NCI-H524 (cell line): ENCODE data around the gene SOHLH2.

Experiments used
- DNase-seq, 2 experiments: peaks; one replicate each; lab custom pipeline; 2025; lab: John Stamatoyannopoulos, UW

Gene SOHLH2

DNA sequence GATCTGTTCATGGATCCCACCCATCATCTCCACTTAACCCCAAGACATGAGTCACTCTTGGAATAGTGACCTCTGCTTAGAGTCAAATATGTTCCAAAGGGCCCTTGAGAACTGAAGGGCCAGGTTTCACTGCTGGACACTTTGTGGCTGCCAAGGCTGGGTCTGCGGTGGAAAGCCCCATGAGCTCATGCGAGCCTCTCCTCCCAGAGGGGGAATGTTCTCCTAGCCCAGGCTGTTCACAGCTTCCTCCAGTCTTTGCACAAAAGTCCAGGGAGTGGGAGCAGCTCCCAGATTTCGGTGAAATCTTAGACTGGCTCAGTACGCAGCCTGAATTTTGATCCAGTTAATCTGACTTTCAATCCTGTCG, 82.4 kb downstream of the SOHLH2 start:
- DNase-seq = no peak

DNA sequence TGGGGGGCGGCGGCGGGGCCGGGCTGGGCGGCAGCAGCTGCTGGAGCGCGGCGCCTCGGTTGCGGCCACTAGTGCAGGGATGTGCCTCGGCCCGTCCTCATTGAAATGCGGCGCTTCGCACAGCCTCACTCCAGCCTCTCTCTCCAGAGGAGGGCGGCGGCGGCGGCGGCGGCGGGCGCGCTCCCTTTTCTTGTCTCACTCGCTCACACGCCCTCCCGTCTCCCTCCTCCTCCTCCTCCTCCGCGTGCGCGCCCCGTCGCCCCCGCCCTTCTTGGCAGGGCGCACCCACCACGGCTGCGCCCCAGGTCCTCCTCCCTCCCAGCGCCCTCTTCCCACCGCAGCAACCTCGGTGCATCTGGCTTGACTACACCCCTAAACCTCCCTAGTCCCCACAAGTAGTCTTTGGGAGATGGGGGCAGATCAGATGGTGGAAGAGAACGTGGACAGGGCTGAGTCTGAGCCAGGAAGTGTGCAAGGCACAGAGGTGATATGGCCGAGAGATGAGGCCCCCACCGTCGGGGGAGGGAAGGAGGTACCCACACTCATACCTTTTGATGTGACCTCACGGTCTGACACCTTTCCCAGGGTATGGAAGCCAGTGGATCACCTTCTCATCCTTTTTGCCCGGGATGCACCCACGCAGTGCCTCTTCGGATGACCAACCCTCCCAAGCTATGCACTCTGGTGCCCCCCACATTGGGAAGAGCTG, 83.0 kb downstream of the SOHLH2 start, which contains the start of gene DCLK1:
Gene DCLK1 (minus strand): TSS at position 161 of the 709 bp plus-strand sequence.
- DNase-seq = peak; percentile 41 to 63

DNA sequence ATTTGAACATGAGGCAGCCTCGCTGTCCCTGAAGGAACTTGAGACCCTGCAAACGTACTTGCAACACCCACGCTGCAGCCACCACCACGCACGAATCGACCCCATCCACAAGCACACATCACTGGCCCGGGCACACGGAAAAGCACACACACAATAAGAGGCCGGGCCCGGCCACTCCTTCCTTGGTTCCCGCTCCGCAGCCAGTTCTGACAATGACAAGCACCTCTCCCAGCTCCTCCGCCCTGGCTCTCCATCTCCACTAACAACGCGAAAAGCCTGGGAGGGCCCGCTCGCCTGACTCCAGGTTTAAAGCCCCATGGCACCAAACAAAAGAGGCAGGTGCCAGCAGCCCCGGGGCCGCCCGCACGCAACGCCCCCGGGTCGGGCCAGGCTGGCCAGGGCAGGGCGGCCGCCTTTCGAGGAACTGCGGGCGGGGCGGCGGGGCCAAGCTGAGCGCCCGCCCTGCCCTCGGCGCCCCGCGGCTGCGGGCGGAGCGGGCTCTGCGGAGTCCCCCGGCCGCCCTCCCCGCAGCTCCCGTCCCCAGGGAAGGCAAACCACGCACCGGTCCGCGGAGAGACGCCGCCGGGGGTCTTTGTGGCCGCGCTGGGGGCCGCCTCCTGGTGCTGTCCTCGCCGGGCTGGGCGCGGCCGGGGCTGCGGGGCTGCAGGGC, 83.7 kb downstream of the SOHLH2 start:
- peak in 1 of 2 experiments; percentile 34 for DNase-seq

DNA sequence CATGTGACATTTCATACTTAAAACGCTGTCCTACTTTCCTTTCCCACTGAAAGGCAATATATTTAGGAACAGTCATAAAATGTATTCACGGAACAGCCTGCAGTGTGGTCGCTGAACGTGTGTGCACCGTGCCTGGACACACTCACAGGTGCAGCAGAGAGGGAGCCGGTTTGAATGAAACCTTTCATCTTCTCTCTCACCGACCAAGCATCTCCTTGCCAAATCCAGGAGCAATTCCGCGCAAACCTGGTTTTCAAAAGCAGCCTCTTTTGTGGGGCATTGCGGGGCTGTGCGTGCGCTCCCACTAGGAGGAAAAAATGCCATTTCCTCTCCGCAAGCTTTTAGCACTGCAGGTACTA, 84.2 kb downstream of the SOHLH2 start:
- DNase-seq = peak in 1 of 2 experiments; percentile 15

DNA sequence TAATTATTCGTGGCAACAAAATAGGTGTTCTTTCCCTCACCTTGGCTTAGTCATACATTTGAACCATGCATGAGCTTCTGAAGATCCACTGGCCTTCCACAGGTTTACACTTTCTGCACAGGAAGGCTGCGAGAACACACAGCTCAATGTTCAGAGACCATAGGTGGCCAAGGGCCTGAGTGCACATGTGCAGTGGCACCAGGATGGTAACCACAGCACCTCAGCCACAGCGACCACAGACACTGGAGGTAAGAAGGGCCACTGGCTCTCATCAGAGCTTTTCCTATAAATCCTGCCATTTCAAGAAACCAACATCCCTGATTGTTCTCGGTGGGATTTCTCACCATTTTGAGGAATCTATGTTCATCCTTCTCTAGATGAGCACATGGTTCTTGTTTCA, 84.8 kb downstream of the SOHLH2 start:
- no peak for DNase-seq

DNA sequence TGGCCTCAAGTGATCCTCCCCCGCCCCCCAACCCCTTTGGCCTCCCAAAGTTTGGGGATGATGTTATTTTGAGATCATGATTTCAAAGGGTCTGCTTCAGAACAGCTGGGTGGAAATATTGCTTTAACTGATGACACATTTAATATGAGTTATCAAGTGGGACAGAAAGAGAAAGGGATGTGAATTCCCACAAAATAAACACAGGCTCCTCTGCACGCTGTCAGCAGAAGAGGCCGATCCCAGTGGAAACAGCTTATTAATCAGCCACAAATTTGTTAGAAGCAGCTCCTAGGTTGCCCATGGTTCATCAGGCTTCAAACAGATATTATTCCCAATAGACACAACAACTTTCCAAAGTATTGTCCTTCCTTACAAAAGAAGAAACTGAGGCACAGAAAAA, 87.9 kb downstream of the SOHLH2 start:
- DNase-seq = no peak

DNA sequence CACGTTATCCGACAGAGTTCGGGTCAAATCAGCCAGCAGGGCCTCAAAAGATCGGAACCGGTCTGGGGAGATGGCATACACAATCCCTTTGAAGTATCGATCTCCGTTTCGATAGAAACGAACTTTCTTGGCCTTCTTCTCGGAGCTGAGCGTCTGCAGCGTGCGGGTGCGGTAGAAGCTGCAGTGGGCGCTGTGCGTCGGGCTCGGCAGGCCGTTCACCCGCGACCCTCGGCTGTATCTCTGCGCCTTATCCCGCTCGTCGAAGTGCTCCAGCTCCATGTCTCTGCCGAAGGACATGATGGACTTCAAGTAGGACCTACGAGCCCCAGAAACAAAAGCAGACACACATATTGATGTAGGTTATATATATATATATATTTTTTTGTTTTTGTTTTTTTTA, 88.5 kb downstream of the SOHLH2 start:
- DNase-seq = no peak

DNA sequence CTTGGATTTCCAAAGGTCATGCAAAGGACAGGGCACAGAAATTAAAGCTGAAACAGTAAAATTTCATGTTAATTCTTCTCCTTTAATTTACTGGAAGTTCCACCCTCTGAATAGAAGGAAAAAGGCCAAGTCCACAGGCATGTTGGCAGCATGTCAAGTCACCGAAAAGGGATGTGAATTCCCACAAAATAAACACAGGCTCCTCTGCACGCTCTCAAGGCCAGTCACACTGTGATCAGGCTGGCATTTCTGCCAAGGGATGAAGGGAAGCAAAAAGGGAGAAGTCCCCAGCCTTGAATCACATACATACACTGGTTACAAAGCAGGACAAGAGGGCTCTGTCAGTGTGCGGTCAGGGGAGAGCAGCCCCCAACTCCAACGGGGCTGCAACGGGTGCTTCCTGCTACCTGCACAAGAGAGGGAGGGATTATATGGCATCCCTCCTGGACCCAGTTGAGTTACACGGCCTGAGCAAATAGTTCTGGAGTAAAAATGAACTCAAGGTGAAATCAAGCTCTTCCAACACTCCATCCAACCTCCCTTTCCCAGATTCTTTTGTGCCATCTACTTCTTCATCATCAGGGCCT, 90.0 kb downstream of the SOHLH2 start:
- DNase-seq = no peak
